A673 (cell line): ENCODE results near the gene OPTC. TPM values are rescaled to one million over a fixed set of nuclear protein-coding genes. Genes with fewer than 3 reads are reported as not detected.

Source experiments
- BruUV-seq: library from RNA; stranded (reverse); fragments of 400-500 nt; replicated peaks from 2 replicates; lab custom pipeline; 2021; lab: Mats Ljungman, UMichigan
- CTCF ChIA-PET: fragments of 300-600 bp; sonication (Branson Sonifier 250); formaldehyde crosslinking; loops from one replicate; lab custom pipeline; 2022; ENCODE audit warnings: antibody characterized with exemption; lab: Charles Lee
- POLR2A ChIA-PET: fragments of 300-600 bp; sonication (Branson Sonifier 250); formaldehyde crosslinking; loops from one replicate; lab custom pipeline; 2022; ENCODE audit warnings: antibody characterized with exemption; ENCODE audit not compliant: low non-redundant PET; lab: Charles Lee
- DNase-seq: peaks from one replicate; pipeline ENCODE4 v3.0.0-alpha.2; 2015; ENCODE audit warnings: low spot score
- H3K27ac ChIP-seq: fragments of 200-600 bp; sonication (generic); 2 replicates; pipeline ENCODE4 v1.5.1; 2016; ENCODE audit warnings: mixed run types, low read depth, mild to moderate bottlenecking, mixed read lengths, antibody characterized with exemption, low read length; ENCODE audit not compliant: poor library complexity, severe bottlenecking
- H3K27me3 ChIP-seq: fragments of 200-600 bp; sonication (generic); replicated peaks from 2 replicates; pipeline ENCODE4 v1.6.1; 2017; ENCODE audit warnings: mixed run types, low read depth, mild to moderate bottlenecking, mixed read lengths, antibody characterized with exemption, low read length; ENCODE audit not compliant: insufficient read depth, poor library complexity
- H3K36me3 ChIP-seq: fragments of 200-600 bp; sonication (generic); 2 replicates; pipeline ENCODE4 v1.6.1; 2016; ENCODE audit warnings: mixed run types, mild to moderate bottlenecking, mixed read lengths, antibody characterized with exemption, low read length; ENCODE audit not compliant: insufficient read depth, poor library complexity, severe bottlenecking
- H3K4me1 ChIP-seq: fragments of 200-600 bp; sonication (generic); 2 replicates; pipeline ENCODE4 v1.6.1; 2017; ENCODE audit warnings: mixed run types, mild to moderate bottlenecking, mixed read lengths, antibody characterized with exemption, low read length; ENCODE audit not compliant: insufficient read depth, poor library complexity, severe bottlenecking
- H3K4me3 ChIP-seq: fragments of 200-600 bp; sonication (generic); 2 replicates; pipeline ENCODE4 v1.5.1; 2016; ENCODE audit warnings: low read depth, mixed run types, mild to moderate bottlenecking, mixed read lengths, low read length; ENCODE audit not compliant: poor library complexity, severe bottlenecking
- H3K9me3 ChIP-seq: fragments of 200-600 bp; sonication (generic); 2 replicates; pipeline ENCODE4 v1.6.1; 2016; ENCODE audit warnings: mixed run types, low read depth, mild to moderate bottlenecking, mixed read lengths, antibody characterized with exemption, low read length; ENCODE audit not compliant: poor library complexity, severe bottlenecking
- EZH2 ChIP-seq: fragments of 200-600 bp; sonication (generic); IDR thresholded peaks from 2 replicates; pipeline ENCODE4 v1.6.1; 2017; ENCODE audit warnings: borderline replicate concordance, low read depth, mild to moderate bottlenecking, mixed read lengths, antibody characterized with exemption, low read length; ENCODE audit not compliant: poor library complexity, severe bottlenecking
- intact Hi-C: fragments of 100-400 bp; cut with micrococcal nuclease; formaldehyde crosslinking; loops from one replicate; pipeline ENCODE4 v1.10.0; 2022; ENCODE audit not compliant: unreplicated experiment
- total RNA-seq: library from RNA; stranded (reverse); gene quantifications from 2 replicates; pipeline ENCODE4 v1.2.3, GENCODE V29; 2021
- TF ChIP-seq, protein P1 (sequence below): fragments of 300-800, 200-600 bp; sonication (generic); conservative IDR thresholded peaks from 2 replicates; pipeline ENCODE4 v1.5.1; 2017; ENCODE audit warnings: low read depth, mild to moderate bottlenecking, antibody characterized with exemption, low read length, moderate library complexity, mixed read lengths

Gene OPTC
- total RNA-seq, 1 experiment from 2014 or later, result not detected

- intact Hi-C loops, result no loop called here
Measured at GRCh38 chr1:203536575-203536974, 42.6 kb downstream of the OPTC start.

DNA sequence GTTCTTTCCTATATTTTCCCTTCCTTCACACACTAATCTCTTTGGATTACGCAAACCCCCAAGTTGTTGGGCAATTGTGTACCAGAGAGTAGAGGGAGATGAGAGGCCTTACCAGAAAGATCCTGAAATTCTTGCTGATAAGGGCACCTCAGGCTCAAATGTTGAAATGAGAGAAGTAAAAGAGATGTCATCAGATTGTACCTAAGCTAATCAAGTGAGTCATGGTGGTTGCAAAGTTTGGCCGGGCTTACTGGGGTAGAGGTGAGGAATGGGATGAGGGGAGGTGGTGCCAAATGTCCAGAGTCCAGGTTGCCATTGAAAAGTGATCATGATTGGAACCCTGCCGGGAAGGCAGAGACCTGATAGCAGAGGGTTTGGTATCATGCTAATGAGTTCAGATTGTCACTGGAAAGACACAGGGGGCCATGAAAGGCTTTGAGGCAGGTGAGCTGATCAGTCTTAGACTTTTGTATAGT lies 43.1 kb downstream of the OPTC start:
- POLR2A ChIA-PET, result no interaction called here
- no peak overlapping the region for H3K27ac ChIP-seq
- no TSS peak for BruUV-seq
- H3K36me3 ChIP-seq, result no peaks in the 10 kb centered on the region
- no peak for TF ChIP-seq EZH2
- TF ChIP-seq, protein P1, sequence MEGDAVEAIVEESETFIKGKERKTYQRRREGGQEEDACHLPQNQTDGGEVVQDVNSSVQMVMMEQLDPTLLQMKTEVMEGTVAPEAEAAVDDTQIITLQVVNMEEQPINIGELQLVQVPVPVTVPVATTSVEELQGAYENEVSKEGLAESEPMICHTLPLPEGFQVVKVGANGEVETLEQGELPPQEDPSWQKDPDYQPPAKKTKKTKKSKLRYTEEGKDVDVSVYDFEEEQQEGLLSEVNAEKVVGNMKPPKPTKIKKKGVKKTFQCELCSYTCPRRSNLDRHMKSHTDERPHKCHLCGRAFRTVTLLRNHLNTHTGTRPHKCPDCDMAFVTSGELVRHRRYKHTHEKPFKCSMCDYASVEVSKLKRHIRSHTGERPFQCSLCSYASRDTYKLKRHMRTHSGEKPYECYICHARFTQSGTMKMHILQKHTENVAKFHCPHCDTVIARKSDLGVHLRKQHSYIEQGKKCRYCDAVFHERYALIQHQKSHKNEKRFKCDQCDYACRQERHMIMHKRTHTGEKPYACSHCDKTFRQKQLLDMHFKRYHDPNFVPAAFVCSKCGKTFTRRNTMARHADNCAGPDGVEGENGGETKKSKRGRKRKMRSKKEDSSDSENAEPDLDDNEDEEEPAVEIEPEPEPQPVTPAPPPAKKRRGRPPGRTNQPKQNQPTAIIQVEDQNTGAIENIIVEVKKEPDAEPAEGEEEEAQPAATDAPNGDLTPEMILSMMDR, result no peak
- intact Hi-C loops, result no loop called here
- H3K27me3 ChIP-seq, result no peaks in the 10 kb centered on the region
- DNase-seq, result no peak
- no peaks in the 10 kb centered on the region for H3K4me1 ChIP-seq
- H3K4me3 ChIP-seq, result no peak overlapping the region
- CTCF ChIA-PET, result no interaction called here
- no peaks in the 10 kb centered on the region for H3K9me3 ChIP-seq

More at GRCh38 chr1:203536575-203536974, 42.6 kb downstream of the OPTC start:
- no TSS peak for BruUV-seq
- no peak for TF ChIP-seq EZH2
- TF ChIP-seq, protein P1, result no peak
- ChIA-PET POLR2A (no interaction called here), CTCF (no interaction called here)
- no peaks in the 10 kb centered on the region for H3K9me3 ChIP-seq
- no peak overlapping the region for H3K4me3 ChIP-seq
- H3K36me3 ChIP-seq, result no peaks in the 10 kb centered on the region
- H3K27ac ChIP-seq, result no peak overlapping the region
- no peak for DNase-seq
- no peaks in the 10 kb centered on the region for H3K4me1 ChIP-seq
- H3K27me3 ChIP-seq, result no peaks in the 10 kb centered on the region

- POLR2A ChIA-PET, result no interaction called here
- no TSS peak for BruUV-seq
- DNase-seq, result no peak
- TF ChIP-seq, protein P1, result no peak
- no peak for TF ChIP-seq EZH2
- Histone ChIP-seq H3K4me1 (no peaks in the 10 kb centered on the region), H3K27ac (no peak overlapping the region), H3K4me3 (no peak overlapping the region), H3K27me3 (no peaks in the 10 kb centered on the region), H3K9me3 (no peaks in the 10 kb centered on the region), H3K36me3 (no peaks in the 10 kb centered on the region)
- CTCF ChIA-PET, result no interaction called here
- intact Hi-C loops, result no loop called here
Measured at GRCh38 chr1:203537806-203538464, 44.0 kb downstream of the OPTC start.
